ENCODE results near the gene ETNK2.
A peak's percentile ranks its signal among the peaks of the same experiment; 100 is the strongest.

The ETNK2 gene

GRCh38 chr1:204174958-204175357, 23.1 kb upstream of the ETNK2 start:
- DNase-seq: no peak

GRCh38 chr1:204172404-204173029, 20.7 kb upstream of the ETNK2 start:
- DNase-seq: no peak

- DNase-seq: no peak
These were observed 19.9 kb upstream of the ETNK2 start for GRCh38 chr1:204171751-204172178.

- no peak for DNase-seq
These were observed 18.8 kb upstream of the ETNK2 start for GRCh38 chr1:204170494-204171155.

GRCh38 chr1:204169858-204170257, 18.0 kb upstream of the ETNK2 start:
- no peak for DNase-seq

- DNase-seq: no peak
These were observed 15.9 kb upstream of the ETNK2 start for GRCh38 chr1:204167730-204168129.

- DNase-seq: no peak
These were observed 14.4 kb upstream of the ETNK2 start, which contains the start of gene REN for GRCh38 chr1:204166219-204166618. TSS of gene REN (minus strand) at chr1:204166337. CDS start at chr1:204166293, 44 bp downstream.

GRCh38 chr1:204162494-204163074, 10.7 kb upstream of the ETNK2 start:
- DNase-seq: peak; percentile 82

- no peak for DNase-seq
These were observed 10.0 kb upstream of the ETNK2 start for GRCh38 chr1:204161609-204162493.

GRCh38 chr1:204157962-204158361, 6.1 kb upstream of the ETNK2 start:
- no peak for DNase-seq

GRCh38 chr1:204155881-204156280, 4.0 kb upstream of the ETNK2 start:
- no peak for DNase-seq

GRCh38 chr1:204154568-204155255, 2.9 kb upstream of the ETNK2 start:
- no peak for DNase-seq

GRCh38 chr1:204153667-204154066, 1.8 kb upstream of the ETNK2 start:
- no peak for DNase-seq

GRCh38 chr1:204152310-204153044, 633 bp upstream of the ETNK2 start:
- no peak for DNase-seq

GRCh38 chr1:204150702-204151551, 917 bp downstream of the ETNK2 start:
- no peak for DNase-seq

GRCh38 chr1:204149635-204150565, 1.9 kb downstream of the ETNK2 start:
- no peak for DNase-seq

- DNase-seq: no peak
These were observed 2.7 kb downstream of the ETNK2 start for GRCh38 chr1:204149107-204149506.

GRCh38 chr1:204147406-204148383, 4.1 kb downstream of the ETNK2 start:
- DNase-seq: no peak
